Measurements from ENCODE around the gene AGAP3. TPM values are rescaled to one million over a fixed set of nuclear protein-coding genes. Genes with fewer than 3 reads are reported as not detected.

AGAP3 gene
- total and polyA plus RNA-seq, 2 of the 4 experiments (the other 2 are of a cell fraction): 35.3 to 93.9 TPM

DNA sequence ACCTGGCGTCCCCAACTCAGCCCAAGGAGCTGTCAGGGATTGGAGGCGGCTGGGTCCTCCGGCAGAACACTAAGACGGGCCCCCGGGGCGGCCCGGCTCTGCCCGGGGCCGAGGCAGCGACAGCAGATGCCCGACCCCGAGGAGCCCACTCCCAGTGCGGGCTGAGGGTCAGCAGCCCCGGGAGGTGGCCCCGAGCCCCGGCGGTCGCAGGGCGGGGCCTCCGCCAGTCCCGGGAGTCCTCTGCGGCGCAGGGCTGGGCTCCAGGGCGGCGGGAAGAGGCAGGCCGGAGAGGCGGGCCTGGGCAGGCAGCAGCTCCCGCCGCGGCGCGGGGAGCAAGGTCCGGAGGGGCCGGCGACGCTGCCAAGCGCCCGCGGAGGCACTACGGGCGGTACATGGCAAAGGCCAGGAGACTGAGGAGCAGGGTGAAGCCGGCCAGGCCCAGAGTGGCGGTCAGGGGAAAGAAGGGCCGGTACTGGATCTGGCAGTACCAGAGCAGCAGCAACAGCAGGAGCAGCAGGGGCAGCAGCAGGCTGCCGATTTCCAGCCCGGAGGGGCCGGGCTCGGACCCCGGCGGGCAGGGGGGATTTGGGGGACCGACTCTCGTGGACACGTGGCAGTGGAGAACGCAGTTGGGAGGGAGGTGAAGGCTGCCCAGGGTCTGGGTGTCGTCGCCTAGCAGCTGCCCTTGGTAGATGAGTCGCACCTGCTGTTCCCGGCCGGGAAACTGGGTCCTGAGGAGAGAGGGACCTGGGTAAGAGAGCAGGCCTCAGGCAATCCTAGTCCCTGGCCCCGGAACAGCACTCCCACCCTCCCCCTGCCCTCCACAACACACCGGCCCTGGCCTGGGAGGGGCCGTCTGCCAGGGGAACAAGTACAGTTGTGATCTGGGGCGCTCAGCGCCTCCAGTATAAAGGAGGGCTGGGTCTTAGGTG, 4.8 kb upstream of the AGAP3 start:
- Histone ChIP-seq H2BK15ac (ENCODE audit: low read depth, low read length) (0 out of 3 replicates have a peak overlapping the region, but pooled peaks have one; percentile 61), H3K27ac (ENCODE audit: insufficient read depth, low read length) (peak overlapping the region; percentile 62), H3K14ac (replicated peaks; ENCODE audit: low read depth, low read length) (peak overlapping the region; percentile 37; the same call in 1 of the 2 replicates), H2BK20ac (ENCODE audit: low read depth, low read length) (no peak overlapping the region), H3K9ac (ENCODE audit: low read depth, low read length) (peak overlapping the region; percentile 48), H3K4me3 (ENCODE audit: insufficient read depth, low read depth, low read length) (no peak overlapping the region), H4K20me1 (ENCODE audit: insufficient read depth, low read length) (peaks cover 11% of the 10 kb centered on the region; the same call in 1 of the 2 replicates), H3K18ac (ENCODE audit: low read depth, low read length) (no peak overlapping the region), H3K56ac (ENCODE audit: extremely low read depth, insufficient read depth, low read length) (peak overlapping the region; percentile 51; the same call in 1 of the 2 replicates), H3K9me3 (ENCODE audit: control insufficient read depth, insufficient read depth, low read length) (no peaks in the 10 kb centered on the region), H4K91ac (ENCODE audit: insufficient read depth, low read depth, low read length) (peak overlapping the region; percentile 89), H3K4me1 (ENCODE audit: control insufficient read depth, insufficient read depth, low read length) (peaks cover 25% of the 10 kb centered on the region), H3K23ac (ENCODE audit: low read depth, low read length) (0 out of 2 replicates have a peak overlapping the region, but pooled peaks have one; percentile 70), H2BK5ac (ENCODE audit: low read depth, low read length, poor library complexity, severe bottlenecking) (peak overlapping the region; percentile 42), H4K8ac (ENCODE audit: low read depth in 2 of 2, low read length in 2 of 2) (peak overlapping the region; percentile 55 to 89; a peak in 2 of 4 replicates), H2AK5ac (ENCODE audit: low read depth, low read length) (peak overlapping the region; percentile 80), H3K36me3 (ENCODE audit: control insufficient read depth, insufficient read depth, low read length) (peaks cover 16% of the 10 kb centered on the region; the same call in 1 of the 2 replicates), H4K5ac (ENCODE audit: low read depth, low read length) (no peak overlapping the region), H2BK120ac (ENCODE audit: low read depth, low read length) (no peak overlapping the region; the same call in 1 of the 2 replicates), H2AFZ (replicated peaks; ENCODE audit: low read length, poor library complexity) (peak overlapping the region; percentile 84), H3K9me1 (ENCODE audit: insufficient read depth, low read length) (peaks cover 6% of the 10 kb centered on the region; the same call in 1 of the 2 replicates), H3K27me3 (ENCODE audit: control insufficient read depth, insufficient read depth, low read length) (no peaks in the 10 kb centered on the region), H2AK9ac (replicated peaks; ENCODE audit: low read depth, low read length, poor library complexity) (peak overlapping the region; percentile 90), H3K79me1 (ENCODE audit: low read depth in 1 of 2, low read length in 2 of 2) (peaks cover 12 to 53% of the 10 kb centered on the region in 2 experiments; a peak in 3 of 4 replicates), H3K4me2 (ENCODE audit: low read depth, low read length) (peak overlapping the region; percentile 71; the same call in 1 of the 2 replicates), H3K4ac (ENCODE audit: low read depth, low read length) (peak overlapping the region; percentile 89)
- POLR2A ChIA-PET (ENCODE audit: unreplicated experiment): interaction anchor here (0.5 to 1.0 kb wide), 2 partner anchors 13 to 19 kb away, joined by 3 to 7 read pairs; no protein-coding TSS in a partner anchor
- intact Hi-C loops (cut with micrococcal nuclease) (loop anchor here (2.0 kb wide), 1 partner anchor 23 kb away; the partner anchor contains the start of gene SLC4A2), dilution Hi-C loops (cut with HindIII; ENCODE audit: low sequenced_read_pairs, unreplicated experiment) (no loop called here), in situ Hi-C loops (cut with MboI; ENCODE audit: low sequenced_read_pairs) (no loop called here)
- BruUV-seq (replicated peaks): no TSS peak
- ATAC-seq (ENCODE audit: low read depth) (peak; percentile 0), DNase-seq (no peak)
- CTCF ChIA-PET: no interaction called here
- 8% methylated on average over 28 of the region's 64 CpGs; no CpG with 5 or more reads in 1 of the 2 experiments for WGBS, 2 experiments (ENCODE audit: extremely low coverage in 2 of 2, insufficient read length in 1 of 2)
- TF ChIP-seq RFX5 (IDR thresholded peaks at IDR 0.05; ENCODE audit: low read depth, low read length) (no peak), NFE2L2 (IDR thresholded peaks at IDR 0.05; ENCODE audit: low read depth, low read length) (no peak), SMC3 (IDR thresholded peaks at IDR 0.05; ENCODE audit: low read depth, low read length) (no peak), CEBPB (IDR thresholded peaks at IDR 0.05; ENCODE audit: low read depth, low read length) (no peak)
